Colonic mucosa (tissue), 4 donors: Measurements from ENCODE around the gene PTPMT1. TPM values are rescaled to one million over a fixed set of nuclear protein-coding genes. Genes with fewer than 3 reads are reported as not detected.

Source experiments
- DNase-seq: peaks from one replicate; pipeline ENCODE4 v3.0.0-alpha.2; 2020
- H3K27ac ChIP-seq: fragments of 200-600 bp; one replicate; pipeline ENCODE4 v1.8.0; 2021
- H3K27me3 ChIP-seq: fragments of 200-600 bp; one replicate; pipeline ENCODE4 v1.8.0; 2021
- H3K36me3 ChIP-seq: fragments of 200-600 bp; one replicate; pipeline ENCODE4 v1.8.0; 2021
- H3K4me1 ChIP-seq: fragments of 200-600 bp; one replicate; pipeline ENCODE4 v1.8.0; 2021; ENCODE audit warnings: mild to moderate bottlenecking
- H3K4me3 ChIP-seq: fragments of 200-600 bp; one replicate; pipeline ENCODE4 v1.8.0; 2021
- H3K9ac ChIP-seq, 2 donors: one replicate each; pipeline ENCODE4 v1.7.0; 2013; ENCODE audit warnings: control low read depth in 2 of 2, low read depth in 2 of 2, low read length in 2 of 2
- H3K9me3 ChIP-seq: fragments of 200-600 bp; one replicate; pipeline ENCODE4 v1.8.0; 2021
- intact Hi-C: fragments of 100-400 bp; cut with DNase I; formaldehyde crosslinking; loops from one replicate; pipeline ENCODE4 v1.14.1; 2022
- total RNA-seq, 2 donors: library from RNA; stranded (reverse); fragmentation: NEBNext Ultra II Directional in 1 of 2; extraction: Animal tissue kit (Norgen Biotek cat#: 25700) in 1 of 2; gene quantifications; one replicate each; pipeline ENCODE4 v1.2.1, GENCODE V29; 2021
- TF ChIP-seq, protein P1 (sequence below): fragments of 200-600 bp; IDR thresholded peaks from one replicate; pipeline ENCODE4 v1.8.0; 2022; ENCODE audit warnings: antibody characterized with exemption, mild to moderate bottlenecking
- donor health status: healthy.
- donor health status: DM: no; HTN: no; CAD: no.
- donor health status: DM: no; HTN: no; CAD: no.

Gene PTPMT1
- total RNA-seq, 2 donors from 2014 or later, result 33.6 to 52.5 TPM

DNA sequence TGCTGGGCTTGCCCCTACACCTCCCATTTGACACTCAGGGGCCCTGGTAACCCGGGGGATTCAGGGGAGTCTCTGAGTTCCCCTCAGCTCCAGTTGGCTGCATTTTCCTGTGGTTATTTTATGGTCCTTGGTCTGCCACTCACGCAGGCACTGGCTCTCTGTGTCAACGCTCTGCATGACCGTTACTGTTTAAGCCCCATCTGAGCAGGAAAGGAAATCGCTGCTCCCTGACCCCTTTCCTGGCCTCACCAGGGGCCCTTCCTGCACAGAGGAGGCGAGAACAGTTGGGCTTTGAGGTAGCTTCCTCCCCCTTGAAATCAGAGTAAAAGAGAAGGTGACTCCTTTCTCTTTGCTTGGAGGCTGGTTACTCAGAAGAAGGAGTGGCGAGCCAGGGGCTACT lies 26.4 kb downstream of the PTPMT1 start:
- no peak overlapping the region for H3K9ac ChIP-seq
- TF ChIP-seq, protein P1, sequence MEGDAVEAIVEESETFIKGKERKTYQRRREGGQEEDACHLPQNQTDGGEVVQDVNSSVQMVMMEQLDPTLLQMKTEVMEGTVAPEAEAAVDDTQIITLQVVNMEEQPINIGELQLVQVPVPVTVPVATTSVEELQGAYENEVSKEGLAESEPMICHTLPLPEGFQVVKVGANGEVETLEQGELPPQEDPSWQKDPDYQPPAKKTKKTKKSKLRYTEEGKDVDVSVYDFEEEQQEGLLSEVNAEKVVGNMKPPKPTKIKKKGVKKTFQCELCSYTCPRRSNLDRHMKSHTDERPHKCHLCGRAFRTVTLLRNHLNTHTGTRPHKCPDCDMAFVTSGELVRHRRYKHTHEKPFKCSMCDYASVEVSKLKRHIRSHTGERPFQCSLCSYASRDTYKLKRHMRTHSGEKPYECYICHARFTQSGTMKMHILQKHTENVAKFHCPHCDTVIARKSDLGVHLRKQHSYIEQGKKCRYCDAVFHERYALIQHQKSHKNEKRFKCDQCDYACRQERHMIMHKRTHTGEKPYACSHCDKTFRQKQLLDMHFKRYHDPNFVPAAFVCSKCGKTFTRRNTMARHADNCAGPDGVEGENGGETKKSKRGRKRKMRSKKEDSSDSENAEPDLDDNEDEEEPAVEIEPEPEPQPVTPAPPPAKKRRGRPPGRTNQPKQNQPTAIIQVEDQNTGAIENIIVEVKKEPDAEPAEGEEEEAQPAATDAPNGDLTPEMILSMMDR, result no peak
- H3K27ac ChIP-seq, result no peak overlapping the region
- no peak for DNase-seq
- H3K4me3 ChIP-seq, result no peak overlapping the region
- H3K27me3 ChIP-seq, result peaks cover 29% of the 10 kb centered on the region
- no peaks in the 10 kb centered on the region for H3K36me3 ChIP-seq
- H3K9me3 ChIP-seq, result no peaks in the 10 kb centered on the region
- no peaks in the 10 kb centered on the region for H3K4me1 ChIP-seq
- intact Hi-C loops, result no loop called here

DNA sequence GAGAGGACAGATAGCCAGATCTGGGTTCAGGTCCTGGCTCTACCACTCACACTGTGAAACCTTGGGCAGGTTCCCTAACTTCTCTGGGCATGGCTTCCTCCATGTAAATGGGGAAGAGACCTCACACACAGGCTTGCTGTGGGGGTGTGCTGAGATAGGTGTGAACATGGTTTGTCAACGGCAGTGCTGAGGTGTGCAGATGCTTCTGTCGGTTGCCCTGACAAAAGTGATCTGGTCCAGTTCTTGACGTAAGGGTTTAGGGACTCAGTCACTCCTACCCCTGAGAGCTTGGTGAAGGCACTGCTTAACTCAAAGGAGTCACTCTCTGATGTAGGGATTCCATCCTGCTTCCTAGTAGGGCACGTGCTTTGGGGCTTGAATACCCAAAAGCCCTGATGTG lies 26.9 kb downstream of the PTPMT1 start:
- DNase-seq, result no peak
- Histone ChIP-seq H3K9me3 (no peaks in the 10 kb centered on the region), H3K27me3 (peaks cover 29% of the 10 kb centered on the region), H3K27ac (no peak overlapping the region), H3K36me3 (no peaks in the 10 kb centered on the region), H3K9ac (no peak overlapping the region), H3K4me3 (no peak overlapping the region), H3K4me1 (no peaks in the 10 kb centered on the region)
- TF ChIP-seq, protein P1, result no peak
- intact Hi-C loops, result no loop called here

DNA sequence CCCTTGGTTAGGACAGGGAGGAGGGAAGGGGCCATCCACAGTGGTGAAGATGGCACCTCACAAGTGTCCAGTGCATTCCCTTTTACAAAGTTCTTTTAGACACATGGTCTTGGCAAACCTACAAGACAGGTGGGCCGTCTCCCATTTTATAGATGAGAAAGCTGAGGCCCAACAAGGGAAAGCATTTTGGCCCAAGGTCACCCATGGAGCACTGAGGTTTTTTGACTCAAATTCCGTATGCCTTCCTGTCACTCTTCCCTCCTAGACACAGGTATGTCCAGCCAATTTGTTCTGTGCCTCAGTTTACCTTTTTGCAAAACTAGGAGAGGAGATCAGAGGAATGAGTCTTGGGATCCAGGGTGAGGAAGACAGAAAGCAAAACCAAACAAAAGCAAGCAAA lies 27.6 kb downstream of the PTPMT1 start:
- Histone ChIP-seq H3K9ac (no peak overlapping the region), H3K9me3 (no peaks in the 10 kb centered on the region), H3K27me3 (peaks cover 29% of the 10 kb centered on the region), H3K4me3 (no peak overlapping the region), H3K27ac (no peak overlapping the region), H3K36me3 (no peaks in the 10 kb centered on the region), H3K4me1 (no peaks in the 10 kb centered on the region)
- TF ChIP-seq, protein P1, result no peak
- no peak for DNase-seq
- intact Hi-C loops, result no loop called here

DNA sequence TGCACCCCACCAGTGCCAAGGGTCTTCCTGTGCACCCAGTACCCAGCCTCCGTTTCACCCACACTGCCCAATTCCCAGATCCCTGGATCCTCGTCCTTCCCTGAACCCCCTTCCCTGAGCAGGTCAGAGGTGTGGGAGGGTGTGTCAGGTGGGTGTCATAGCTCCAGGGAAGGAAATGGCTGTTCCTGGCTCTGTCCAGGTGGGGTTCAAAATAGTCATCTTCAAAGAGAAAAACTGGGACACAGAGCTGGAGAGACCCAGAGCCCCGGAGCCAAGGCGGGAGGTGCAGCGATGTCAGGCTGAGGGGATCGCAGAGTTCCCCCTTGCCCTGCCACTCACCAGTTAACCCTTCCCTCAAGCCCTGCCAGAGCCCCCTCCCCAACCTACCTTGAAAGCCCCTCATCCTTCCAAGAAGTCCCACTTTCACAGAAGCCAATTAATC lies 28.1 kb downstream of the PTPMT1 start:
- Histone ChIP-seq H3K36me3 (no peaks in the 10 kb centered on the region), H3K27me3 (peaks cover 29% of the 10 kb centered on the region), H3K4me1 (no peaks in the 10 kb centered on the region), H3K9me3 (no peaks in the 10 kb centered on the region), H3K9ac (no peak overlapping the region), H3K27ac (no peak overlapping the region), H3K4me3 (no peak overlapping the region)
- intact Hi-C loops, result no loop called here
- no peak for DNase-seq
- TF ChIP-seq, protein P1, result no peak

DNA sequence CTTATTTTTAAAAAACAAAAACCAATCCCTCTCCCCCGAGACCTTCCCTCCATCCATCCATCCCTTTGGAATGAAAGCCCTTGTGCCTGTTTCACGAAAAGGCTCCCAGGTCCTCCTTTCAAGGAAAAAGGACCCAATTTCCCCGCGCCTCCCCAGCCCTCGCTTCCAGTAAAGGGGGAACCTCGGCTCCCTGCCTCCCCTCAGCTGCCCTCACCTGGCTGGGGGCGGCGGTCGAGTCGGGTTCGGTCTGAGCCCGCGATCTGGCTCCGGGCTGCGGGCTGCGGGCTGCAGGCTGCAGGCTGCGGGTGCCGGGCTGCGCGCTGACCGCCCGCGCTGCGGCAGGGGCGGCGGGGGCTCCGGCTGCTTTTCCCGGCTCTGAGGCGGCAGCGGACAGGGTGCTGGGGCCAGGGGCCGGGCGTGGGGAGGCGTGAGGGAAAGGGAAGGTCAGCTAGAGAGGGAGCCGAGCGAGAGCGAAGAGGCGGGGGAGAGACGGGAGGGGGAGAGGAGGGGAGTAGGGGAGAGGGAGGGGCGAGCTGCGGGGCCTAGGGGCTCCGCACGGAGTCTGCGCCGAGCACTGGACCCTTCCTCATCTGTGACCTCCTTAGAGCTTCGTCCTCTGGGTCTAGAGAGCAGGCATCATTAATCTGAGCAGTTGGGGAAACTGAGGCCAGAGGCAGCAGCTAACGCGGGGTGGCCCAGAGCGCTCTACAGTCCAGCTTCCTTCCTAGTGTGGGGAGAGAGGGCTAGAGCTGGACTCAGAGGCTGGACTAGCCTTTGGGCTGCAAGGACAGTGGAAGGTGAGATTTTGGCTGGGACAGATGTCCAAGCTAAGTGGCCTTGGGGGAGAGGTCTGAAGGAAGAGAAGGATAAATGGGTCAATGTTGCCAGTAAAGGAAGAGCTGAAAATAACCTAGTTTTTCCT lies 28.8 kb downstream of the PTPMT1 start, which contains the start of gene C1QTNF4:
Gene C1QTNF4 (minus strand): TSS at position 478 of the 922 bp plus-strand sequence. CDS start 3,601 bp downstream, outside the sequence.
- Histone ChIP-seq H3K4me1 (no peaks in the 10 kb centered on the region), H3K36me3 (no peaks in the 10 kb centered on the region), H3K9ac (no peak within 1 kb of the TSS), H3K27me3 (peaks cover 29% of the 10 kb centered on the region), H3K27ac (no peak within 1 kb of the TSS), H3K9me3 (no peaks in the 10 kb centered on the region), H3K4me3 (no peak within 1 kb of the TSS)
- no peak for DNase-seq
- intact Hi-C loops, result no loop called here
- TF ChIP-seq, protein P1, result no peak
